Tibial nerve (tissue), 4 donors: ENCODE measurements around the gene IQGAP2.

Experiments used
- CTCF ChIP-seq, 5 experiments: fragments of 200-600 bp in 3 of 5; fragments of 450-650 bp in 2 of 5; sonication (generic) in 3 of 5; IDR thresholded peaks; one replicate each; pipeline ENCODE4 v1.5.1; 2016 to 2019; ENCODE audit warnings: antibody characterized with exemption in 5 of 5, mild to moderate bottlenecking in 3 of 5, moderate library complexity in 2 of 5
- EP300 ChIP-seq, 2 donors: sonication (generic); formaldehyde crosslinking; IDR thresholded peaks; one replicate each; pipeline ENCODE4 v1.6.1; 2017; ENCODE audit warnings: antibody characterized with exemption in 2 of 2, mild to moderate bottlenecking in 1 of 2

DNA sequence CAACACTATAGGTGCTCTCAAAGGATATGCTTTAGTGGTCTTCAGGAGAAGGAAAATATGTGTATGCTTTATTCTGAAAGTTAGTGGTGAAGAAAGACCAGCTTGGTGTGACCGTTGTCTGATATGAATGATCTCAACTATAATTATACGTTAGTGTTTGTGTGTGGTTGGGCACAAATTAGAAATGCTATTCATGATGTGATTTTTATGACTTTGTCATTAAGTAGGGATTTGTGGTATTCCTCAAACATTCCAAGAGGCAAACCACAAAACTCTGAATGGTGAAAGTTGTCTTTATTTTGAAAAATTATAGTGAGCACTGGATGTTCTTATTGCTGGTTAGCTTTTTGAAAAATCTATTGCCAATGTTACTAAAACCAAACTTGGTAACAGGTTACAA, 306.7 kb downstream of the IQGAP2 start:
- TF ChIP-seq CTCF (IDR thresholded peaks at IDR 0.05) (no peak), EP300 (IDR thresholded peaks at IDR 0.05) (no peak)
